Mucosa of stomach (tissue), 1 donor: ENCODE results near the gene SLC23A1.
"Not testable (repeated sequence)": the region's sequence is repeated elsewhere in the genome, so short reads cannot be mapped to it uniquely, and the experiment has no call there.

Experiments used
- H3K27me3 ChIP-seq: one replicate; pipeline ENCODE4 v1.7.0; 2013; ENCODE audit warnings: mild to moderate bottlenecking, low read length; ENCODE audit not compliant: control insufficient read depth, insufficient read depth
- H3K36me3 ChIP-seq: one replicate; pipeline ENCODE4 v1.7.0; 2013; ENCODE audit warnings: low read length; ENCODE audit not compliant: control insufficient read depth, insufficient read depth
- H3K4me1 ChIP-seq: one replicate; pipeline ENCODE4 v1.7.0; 2013; ENCODE audit warnings: mild to moderate bottlenecking, low read length; ENCODE audit not compliant: control insufficient read depth, insufficient read depth
- H3K4me3 ChIP-seq: one replicate; pipeline ENCODE4 v1.7.0; 2013; ENCODE audit warnings: low read length
- H3K9ac ChIP-seq: one replicate; pipeline ENCODE4 v1.7.0; 2013; ENCODE audit warnings: mild to moderate bottlenecking, low read length, moderate library complexity
- H3K9me3 ChIP-seq: one replicate; pipeline ENCODE4 v1.7.0; 2013; ENCODE audit warnings: mild to moderate bottlenecking, low read length, moderate library complexity; ENCODE audit not compliant: control insufficient read depth
- donor health status: Pancreatic carcinoma.

The SLC23A1 gene

DNA sequence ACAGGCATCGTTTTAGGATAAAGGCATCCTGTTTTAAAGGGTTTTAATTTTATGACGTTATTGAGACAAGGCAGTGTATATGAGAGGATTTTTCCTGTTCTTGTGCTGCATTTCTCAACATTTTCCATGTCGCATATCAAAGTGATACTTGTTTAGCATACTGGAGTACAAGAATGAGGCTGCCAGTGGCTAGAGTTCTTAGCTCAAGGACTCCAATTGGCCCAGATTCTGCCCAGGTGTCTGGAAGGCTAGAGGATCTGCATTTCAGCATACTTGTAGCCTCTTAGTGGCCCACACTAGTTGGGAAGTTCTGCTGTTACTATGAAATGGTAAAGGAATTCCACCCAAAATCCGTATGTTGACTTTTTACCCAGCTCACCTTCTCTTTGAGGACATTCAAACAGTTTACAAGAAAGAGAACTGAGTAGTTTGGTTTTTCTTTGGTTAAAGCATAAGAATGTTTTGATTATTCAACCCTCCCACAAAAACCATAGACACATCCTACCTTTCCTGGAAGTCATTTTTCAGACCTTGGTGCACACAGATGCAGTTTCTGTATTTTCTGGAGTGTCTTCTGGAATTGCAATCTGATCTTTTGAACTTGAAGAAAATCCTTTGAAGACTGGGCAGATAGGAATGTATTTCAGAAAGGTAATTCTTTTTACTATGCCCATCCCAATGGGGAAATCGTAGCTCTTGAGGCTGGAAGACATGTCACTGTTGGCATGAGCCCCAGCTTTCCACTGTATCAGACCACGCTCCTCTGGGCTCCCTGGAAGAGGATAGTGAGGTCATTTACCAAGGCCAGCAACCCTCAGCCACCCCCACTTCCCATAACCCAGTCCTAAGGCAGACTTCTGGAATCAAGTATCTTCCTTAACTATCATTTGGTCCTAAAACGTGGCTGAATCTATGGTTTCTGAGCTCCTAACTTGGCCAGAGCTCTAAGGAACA is 11.3 kb downstream of the SLC23A1 start:
- Histone ChIP-seq H3K36me3 (no peaks in the 10 kb centered on the region), H3K9me3 (no peaks in the 10 kb centered on the region), H3K4me1 (peaks cover 10% of the 10 kb centered on the region), H3K4me3 (no peak overlapping the region), H3K9ac (no peak overlapping the region), H3K27me3 (no peaks in the 10 kb centered on the region)

DNA sequence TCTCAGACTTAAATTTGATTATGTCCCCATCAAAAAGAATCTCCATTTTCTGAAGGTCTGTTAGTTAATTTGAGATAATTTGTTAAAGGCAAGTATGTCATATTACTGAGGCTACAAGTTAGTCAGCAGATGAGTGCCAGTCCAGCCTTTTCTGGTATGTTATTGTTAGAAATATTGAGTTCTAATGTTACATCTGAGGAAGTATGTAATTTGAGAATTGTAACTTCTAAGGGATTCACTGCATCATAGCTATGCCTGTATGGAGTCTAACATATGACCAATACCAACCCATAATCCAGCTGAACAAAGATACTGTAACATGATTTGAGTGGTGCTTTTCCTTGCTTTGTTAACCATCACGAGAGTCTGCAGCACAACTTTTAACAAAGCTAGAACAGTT is 13.9 kb downstream of the SLC23A1 start:
- Histone ChIP-seq H3K4me3 (no peak overlapping the region), H3K9me3 (no peaks in the 10 kb centered on the region), H3K4me1 (peaks cover 10% of the 10 kb centered on the region), H3K27me3 (no peaks in the 10 kb centered on the region), H3K9ac (no peak overlapping the region), H3K36me3 (peaks cover under 1% of the 10 kb centered on the region)

- H3K9ac ChIP-seq = no peak overlapping the region
- H3K4me3 ChIP-seq = no peak overlapping the region
- peaks cover 6% of the 10 kb centered on the region for H3K4me1 ChIP-seq
- H3K9me3 ChIP-seq = no peaks in the 10 kb centered on the region
- H3K36me3 ChIP-seq = peaks cover 6% of the 10 kb centered on the region
- H3K27me3 ChIP-seq = no peaks in the 10 kb centered on the region
These were observed 14.5 kb downstream of the SLC23A1 start for GRCh38 chr5:139368613-139369012.

- Histone ChIP-seq H3K36me3 (peaks cover 8% of the 10 kb centered on the region), H3K4me3 (no peak overlapping the region), H3K9ac (no peak overlapping the region), H3K27me3 (no peaks in the 10 kb centered on the region), H3K9me3 (no peaks in the 10 kb centered on the region), H3K4me1 (no peaks in the 10 kb centered on the region)
These were observed 18.6 kb downstream of the SLC23A1 start for GRCh38 chr5:139364466-139364865.

- no peaks in the 10 kb centered on the region for H3K27me3 ChIP-seq
These were observed 19.2 kb downstream of the SLC23A1 start for GRCh38 chr5:139363937-139364336.

GRCh38 chr5:139361835-139362429 is 21.2 kb downstream of the SLC23A1 start:
- Histone ChIP-seq H3K4me1 (no peaks in the 10 kb centered on the region), H3K9ac (no peak overlapping the region), H3K4me3 (no peak overlapping the region), H3K9me3 (no peaks in the 10 kb centered on the region), H3K27me3 (no peaks in the 10 kb centered on the region), H3K36me3 (peaks cover 8% of the 10 kb centered on the region)

More at GRCh38 chr5:139363937-139364336, 19.2 kb downstream of the SLC23A1 start:
- Histone ChIP-seq H3K4me1 (no peaks in the 10 kb centered on the region), H3K36me3 (peaks cover 8% of the 10 kb centered on the region), H3K9me3 (no peaks in the 10 kb centered on the region), H3K9ac (no peak overlapping the region), H3K4me3 (no peak overlapping the region)

DNA sequence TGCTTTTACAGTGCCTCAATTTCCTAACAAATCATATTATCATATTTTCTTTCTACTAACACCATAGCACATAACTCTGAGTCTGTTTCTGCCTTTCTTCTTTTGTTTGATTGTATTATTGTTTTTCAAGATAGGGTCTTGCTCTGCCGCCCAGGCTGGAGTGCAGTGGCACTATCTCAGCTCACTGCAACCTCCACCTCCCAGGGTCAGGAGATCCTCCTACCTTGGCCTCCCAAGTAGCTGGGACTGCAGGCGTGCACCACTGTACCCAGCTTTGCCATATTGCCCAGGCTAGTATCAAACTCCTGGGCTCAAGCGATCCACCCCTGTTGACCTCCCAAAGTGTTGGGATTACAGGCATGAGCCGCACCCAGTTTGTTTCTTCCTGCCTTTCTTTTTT is 22.7 kb downstream of the SLC23A1 start:
- Histone ChIP-seq H3K9me3 (no peaks in the 10 kb centered on the region), H3K9ac (no peak overlapping the region), H3K36me3 (peaks cover 8% of the 10 kb centered on the region), H3K4me3 (no peak overlapping the region), H3K27me3 (no peaks in the 10 kb centered on the region), H3K4me1 (no peaks in the 10 kb centered on the region)

DNA sequence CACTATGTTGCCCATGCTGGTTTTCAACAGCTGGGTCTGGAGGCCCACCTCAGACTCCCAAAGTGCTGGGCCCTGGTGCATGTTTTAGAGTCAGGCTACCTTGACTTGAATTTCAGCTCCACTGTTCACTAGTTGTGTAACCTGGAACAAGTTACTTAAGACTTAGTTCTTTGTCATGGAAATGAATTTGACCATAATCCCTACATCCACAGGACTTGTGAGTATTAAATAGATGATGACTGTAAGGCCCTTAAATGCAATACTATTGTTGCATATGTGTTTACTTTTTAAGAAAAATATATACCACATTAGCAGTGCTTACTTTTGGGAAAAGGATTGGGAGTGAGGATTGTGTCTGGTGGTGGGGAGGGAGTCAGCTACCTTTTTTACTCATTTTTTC is 25.0 kb downstream of the SLC23A1 start:
- H3K4me3 ChIP-seq = no peak overlapping the region
- H3K36me3 ChIP-seq = no peaks in the 10 kb centered on the region

DNA sequence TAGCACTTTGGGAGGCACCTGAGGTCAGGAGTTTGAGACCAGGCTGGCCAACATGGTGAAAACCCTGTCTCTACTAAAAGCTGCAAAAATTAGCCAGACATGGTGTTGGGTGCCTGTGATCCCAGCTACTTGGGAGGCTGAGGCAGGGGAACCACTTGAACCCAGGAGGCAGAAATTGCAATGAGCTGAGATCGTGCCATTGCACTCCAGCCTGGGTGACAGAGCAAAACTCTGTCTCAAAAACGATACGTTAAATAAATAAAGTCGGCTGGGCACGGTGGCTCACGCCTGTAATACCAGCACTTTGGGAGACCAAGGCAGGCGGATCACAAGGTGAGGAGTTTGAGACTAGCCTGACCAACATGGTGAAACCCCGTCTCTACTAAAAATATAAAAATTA is 27.2 kb downstream of the SLC23A1 start:
- not testable (repeated sequence) for H3K4me1 ChIP-seq

More for the DNA sequence above, 25.0 kb downstream of the SLC23A1 start:
- no peak overlapping the region for H3K9ac ChIP-seq
- no peaks in the 10 kb centered on the region for H3K4me1 ChIP-seq
- no peaks in the 10 kb centered on the region for H3K27me3 ChIP-seq
- H3K9me3 ChIP-seq = no peaks in the 10 kb centered on the region

DNA sequence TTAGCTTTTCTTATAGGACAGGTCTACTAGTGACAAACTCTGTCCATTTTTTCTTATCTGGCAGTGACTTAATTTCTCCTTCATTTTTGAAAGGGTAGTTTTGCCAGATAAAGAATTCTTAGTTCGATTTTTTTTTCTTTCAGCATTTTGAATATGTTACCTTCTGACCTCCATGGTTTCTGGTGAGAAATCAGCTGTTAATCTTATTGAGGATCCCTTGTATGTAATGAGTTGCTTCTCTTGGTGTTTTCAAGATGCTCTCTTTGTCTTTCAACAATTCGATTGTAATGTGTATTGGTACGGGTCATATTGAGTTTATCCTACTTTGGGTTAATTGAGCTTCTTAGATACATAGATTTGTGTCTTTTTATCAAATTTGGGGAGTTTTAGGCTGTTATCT is 28.9 kb downstream of the SLC23A1 start:
- H3K36me3 ChIP-seq = no peaks in the 10 kb centered on the region
- no peaks in the 10 kb centered on the region for H3K27me3 ChIP-seq
- H3K9me3 ChIP-seq = no peaks in the 10 kb centered on the region
- H3K4me3 ChIP-seq = no peak overlapping the region
- no peaks in the 10 kb centered on the region for H3K4me1 ChIP-seq
- H3K9ac ChIP-seq = no peak overlapping the region

More for the DNA sequence above, 27.2 kb downstream of the SLC23A1 start:
- not testable (repeated sequence) for H3K4me3 ChIP-seq, H3K9me3 ChIP-seq, H3K27me3 ChIP-seq, H3K36me3 ChIP-seq, H3K9ac ChIP-seq

GRCh38 chr5:139347863-139348262 is 35.2 kb downstream of the SLC23A1 start:
- H3K4me1 ChIP-seq, H3K9me3 ChIP-seq, H3K36me3 ChIP-seq, H3K4me3 ChIP-seq, H3K27me3 ChIP-seq, H3K9ac ChIP-seq: not testable (repeated sequence)

GRCh38 chr5:139345442-139345841 is 37.7 kb downstream of the SLC23A1 start:
- H3K27me3 ChIP-seq, H3K9ac ChIP-seq, H3K36me3 ChIP-seq, H3K9me3 ChIP-seq, H3K4me3 ChIP-seq: not testable (repeated sequence)
- peaks cover 14% of the 10 kb centered on the region for H3K4me1 ChIP-seq
